HUES6 (cell line): ENCODE results near the gene POSTN.

Source experiments
- H3K27ac ChIP-seq: 2 replicates; pipeline ENCODE4 v1.7.0; 2013; ENCODE audit warnings: low read depth, mild to moderate bottlenecking, low read length, inconsistent platforms
- H3K27me3 ChIP-seq: 2 replicates; pipeline ENCODE4 v1.6.1; 2013; ENCODE audit warnings: low read length; ENCODE audit not compliant: control insufficient read depth, insufficient read depth
- H3K36me3 ChIP-seq: 2 replicates; pipeline ENCODE4 v1.6.1; 2013; ENCODE audit warnings: low read length; ENCODE audit not compliant: control insufficient read depth, insufficient read depth
- H3K4me1 ChIP-seq: 2 replicates; pipeline ENCODE4 v1.6.1; 2013; ENCODE audit warnings: low read length; ENCODE audit not compliant: control insufficient read depth, insufficient read depth
- H3K4me3 ChIP-seq: 2 replicates; pipeline ENCODE4 v1.5.1; 2013; ENCODE audit warnings: low read depth, low read length
- H3K9ac ChIP-seq: one replicate; pipeline ENCODE4 v1.6.1; 2013; ENCODE audit warnings: mild to moderate bottlenecking, low read length
- H3K9me3 ChIP-seq: 2 replicates; pipeline ENCODE4 v1.6.1; 2013; ENCODE audit warnings: low read depth, low read length; ENCODE audit not compliant: control insufficient read depth, insufficient read depth

POSTN gene

GRCh38 chr13:37546087-37546486, 52.5 kb downstream of the POSTN start:
- no peaks in the 10 kb centered on the region for H3K27me3 ChIP-seq
- peaks cover 6% of the 10 kb centered on the region; the same call in 1 of the 2 replicates for H3K4me1 ChIP-seq
- H3K27ac ChIP-seq: no peak overlapping the region
- no peak overlapping the region for H3K9ac ChIP-seq
- H3K9me3 ChIP-seq: peaks cover 14% of the 10 kb centered on the region
- no peak overlapping the region for H3K4me3 ChIP-seq
- H3K36me3 ChIP-seq: no peaks in the 10 kb centered on the region

- Histone ChIP-seq H3K4me1 (peaks cover 6% of the 10 kb centered on the region; the same call in 1 of the 2 replicates), H3K4me3 (no peak overlapping the region), H3K36me3 (no peaks in the 10 kb centered on the region), H3K27me3 (no peaks in the 10 kb centered on the region), H3K27ac (no peak overlapping the region), H3K9me3 (peaks cover 9% of the 10 kb centered on the region), H3K9ac (no peak overlapping the region)
Measured at GRCh38 chr13:37544995-37545394, 53.6 kb downstream of the POSTN start.

DNA sequence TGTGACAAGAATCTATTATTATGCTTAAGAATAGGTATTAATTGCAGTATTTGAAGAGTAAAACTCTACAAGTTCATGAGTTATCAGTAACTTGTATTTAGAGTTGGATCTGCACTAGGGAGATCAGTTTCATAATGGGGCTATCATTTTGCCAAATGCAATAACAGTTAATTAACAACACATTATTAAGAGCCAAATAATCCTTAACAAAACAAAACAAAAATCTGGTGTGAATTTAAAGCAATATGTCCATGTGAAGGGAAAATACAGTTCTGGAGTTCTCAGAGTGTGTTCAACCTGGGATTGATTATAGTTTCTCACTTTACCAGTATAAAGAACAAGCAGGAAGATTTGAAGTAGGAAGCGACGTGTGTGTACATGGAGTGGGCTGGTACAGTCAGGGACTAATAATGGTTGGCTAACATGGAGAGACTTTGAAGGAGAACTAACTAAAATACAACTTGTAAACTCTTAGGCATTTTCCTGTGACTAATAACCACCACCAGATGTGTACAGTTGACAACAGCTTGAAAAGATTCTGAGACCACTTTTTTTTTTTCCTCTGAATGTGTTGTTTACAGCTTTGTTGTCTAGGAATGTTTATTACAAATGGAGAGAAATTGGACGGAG, 58.5 kb downstream of the POSTN start:
- Histone ChIP-seq H3K4me3 (no peak overlapping the region), H3K4me1 (no peaks in the 10 kb centered on the region), H3K27ac (no peak overlapping the region)

GRCh38 chr13:37539170-37539569, 59.4 kb downstream of the POSTN start:
- Histone ChIP-seq H3K9me3 (no peaks in the 10 kb centered on the region), H3K4me3 (no peak overlapping the region), H3K36me3 (no peaks in the 10 kb centered on the region), H3K27ac (no peak overlapping the region), H3K4me1 (no peaks in the 10 kb centered on the region), H3K9ac (no peak overlapping the region), H3K27me3 (no peaks in the 10 kb centered on the region)

More for the DNA sequence above, 58.5 kb downstream of the POSTN start:
- H3K9ac ChIP-seq: no peak overlapping the region
- H3K9me3 ChIP-seq: no peaks in the 10 kb centered on the region
- no peaks in the 10 kb centered on the region for H3K27me3 ChIP-seq
- no peaks in the 10 kb centered on the region for H3K36me3 ChIP-seq

GRCh38 chr13:37535501-37535900, 63.1 kb downstream of the POSTN start:
- Histone ChIP-seq H3K4me1 (no peaks in the 10 kb centered on the region; the same call in 1 of the 2 replicates), H3K36me3 (no peaks in the 10 kb centered on the region), H3K9ac (no peak overlapping the region), H3K27ac (no peak overlapping the region), H3K4me3 (no peak overlapping the region), H3K9me3 (peaks cover 11% of the 10 kb centered on the region), H3K27me3 (no peaks in the 10 kb centered on the region)

GRCh38 chr13:37534676-37535075, 63.9 kb downstream of the POSTN start:
- no peak overlapping the region for H3K27ac ChIP-seq

GRCh38 chr13:37534181-37534580, 64.4 kb downstream of the POSTN start:
- Histone ChIP-seq H3K36me3 (no peaks in the 10 kb centered on the region), H3K27me3 (no peaks in the 10 kb centered on the region), H3K9ac (no peak overlapping the region), H3K27ac (no peak overlapping the region), H3K9me3 (peaks cover 11% of the 10 kb centered on the region), H3K4me3 (no peak overlapping the region), H3K4me1 (no peaks in the 10 kb centered on the region; the same call in 1 of the 2 replicates)

More at GRCh38 chr13:37534676-37535075, 63.9 kb downstream of the POSTN start:
- Histone ChIP-seq H3K4me3 (no peak overlapping the region), H3K27me3 (no peaks in the 10 kb centered on the region), H3K9ac (no peak overlapping the region), H3K36me3 (no peaks in the 10 kb centered on the region), H3K9me3 (peaks cover 11% of the 10 kb centered on the region), H3K4me1 (no peaks in the 10 kb centered on the region; the same call in 1 of the 2 replicates)

DNA sequence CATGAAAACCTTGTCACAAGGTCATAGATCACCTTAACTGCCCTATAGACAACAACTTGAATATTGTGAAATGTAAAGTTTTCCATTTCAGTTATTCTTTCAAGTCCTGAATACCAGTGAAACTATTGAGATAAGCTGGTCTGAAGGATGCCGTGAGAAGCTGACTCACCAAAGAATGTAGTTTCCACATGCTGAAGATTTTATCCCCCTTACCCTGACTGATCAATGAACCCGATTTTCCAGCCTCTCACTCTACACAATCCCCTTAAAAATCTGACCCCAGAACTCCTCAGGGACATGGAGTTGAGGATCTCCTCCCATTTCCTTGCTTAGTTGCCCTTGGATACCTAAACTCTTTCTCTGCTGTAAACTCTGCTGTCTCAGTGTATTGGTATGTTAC, 67.5 kb downstream of the POSTN start:
- Histone ChIP-seq H3K9me3 (peaks cover 11% of the 10 kb centered on the region), H3K36me3 (no peaks in the 10 kb centered on the region), H3K9ac (no peak overlapping the region), H3K27me3 (no peaks in the 10 kb centered on the region), H3K4me3 (no peak overlapping the region), H3K27ac (no peak overlapping the region), H3K4me1 (no peaks in the 10 kb centered on the region; the same call in 1 of the 2 replicates)

DNA sequence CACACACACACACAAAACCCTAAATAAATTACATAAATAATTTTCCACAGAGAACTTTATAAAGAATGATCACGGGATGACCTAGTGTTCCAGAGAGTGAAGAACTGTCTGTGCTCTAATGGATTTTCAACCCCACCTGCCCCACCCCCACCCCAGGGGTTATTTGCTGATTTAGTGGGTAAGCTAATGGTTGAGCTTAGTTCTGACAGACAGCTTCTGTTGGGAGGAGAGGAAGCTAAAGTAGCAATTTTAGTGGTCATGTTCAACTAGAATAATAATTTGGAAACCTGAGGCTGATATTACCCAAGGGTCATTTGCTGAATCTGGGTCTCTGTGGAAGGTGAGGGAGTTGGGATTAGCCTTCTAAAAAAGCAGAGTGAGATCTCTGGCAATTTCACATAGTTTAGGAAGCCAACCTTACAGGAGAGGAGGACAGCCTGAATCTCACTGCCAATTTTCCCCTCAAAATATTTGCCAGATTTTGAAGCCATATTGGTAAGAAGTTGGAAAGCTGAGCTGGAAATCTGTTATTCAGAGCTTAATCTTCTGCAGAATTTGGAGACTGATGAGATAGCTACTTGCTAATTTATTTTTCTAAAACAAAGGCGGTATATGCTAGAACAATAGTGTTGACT, 68.7 kb downstream of the POSTN start:
- no peaks in the 10 kb centered on the region for H3K36me3 ChIP-seq
- H3K4me1 ChIP-seq: no peaks in the 10 kb centered on the region; the same call in 1 of the 2 replicates
- no peaks in the 10 kb centered on the region for H3K27me3 ChIP-seq
- H3K27ac ChIP-seq: no peak overlapping the region
- H3K9ac ChIP-seq: no peak overlapping the region
- H3K9me3 ChIP-seq: peaks cover 11% of the 10 kb centered on the region
- no peak overlapping the region for H3K4me3 ChIP-seq

DNA sequence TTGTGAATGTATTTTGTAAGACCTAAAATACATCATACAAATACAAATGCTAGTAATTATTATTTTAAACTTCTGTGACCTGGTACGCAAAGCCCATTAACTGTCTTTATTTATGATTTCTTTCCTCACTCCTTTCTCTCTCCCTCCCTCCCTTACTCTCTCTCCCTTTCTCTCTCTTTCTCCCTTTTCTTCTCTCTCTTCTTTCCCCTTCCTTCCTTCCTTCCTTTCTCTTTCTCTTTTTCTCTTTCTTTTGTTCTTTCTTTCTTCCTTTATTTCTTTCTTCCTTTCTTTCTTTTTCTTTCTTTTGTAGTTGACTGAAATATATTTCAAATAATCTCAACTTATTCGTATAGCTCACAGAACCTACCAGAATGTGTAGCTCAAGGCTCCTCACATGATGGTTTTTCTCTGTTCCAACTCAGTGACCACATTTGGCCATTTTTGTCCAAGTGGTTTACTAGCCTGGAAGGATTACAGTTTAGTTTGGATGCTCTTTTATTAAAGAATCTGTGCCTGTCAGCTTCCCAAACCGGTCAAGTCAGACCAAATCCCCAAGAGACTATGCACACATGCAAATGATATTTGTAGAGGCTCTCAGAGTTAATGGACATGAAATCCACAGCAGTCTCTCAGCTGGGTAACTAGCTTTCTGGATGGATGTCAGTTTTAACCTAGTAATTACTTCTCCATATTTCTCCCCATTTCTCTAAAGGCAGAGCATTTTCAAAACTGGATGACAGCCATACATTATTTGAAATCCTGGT, 71.7 kb downstream of the POSTN start:
- H3K27ac ChIP-seq: no peak overlapping the region
- H3K4me3 ChIP-seq: no peak overlapping the region
- no peaks in the 10 kb centered on the region for H3K27me3 ChIP-seq
- H3K9ac ChIP-seq: no peak overlapping the region
- no peaks in the 10 kb centered on the region for H3K36me3 ChIP-seq
- no peaks in the 10 kb centered on the region for H3K4me1 ChIP-seq
- H3K9me3 ChIP-seq: peaks cover 11% of the 10 kb centered on the region

DNA sequence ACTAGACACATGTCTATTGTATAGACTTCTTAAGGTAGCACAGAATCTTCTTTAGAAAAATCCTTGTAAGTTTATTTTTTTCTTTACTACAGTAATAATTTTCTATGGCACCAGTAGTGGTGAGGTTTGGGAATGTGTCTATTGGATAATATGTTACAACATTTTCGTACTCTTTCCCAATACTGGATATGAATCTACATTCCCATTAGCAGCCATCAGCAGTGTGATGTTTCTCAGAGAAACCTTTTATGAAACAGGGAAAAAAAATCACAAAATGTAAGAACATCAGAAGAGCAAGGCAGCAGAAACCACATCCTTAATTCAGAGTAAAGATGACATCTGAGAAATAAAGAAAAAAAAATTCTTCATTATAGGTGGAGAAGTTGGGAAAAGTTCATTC, 83.3 kb downstream of the POSTN start:
- Histone ChIP-seq H3K4me3 (no peak overlapping the region), H3K4me1 (no peaks in the 10 kb centered on the region), H3K9me3 (no peaks in the 10 kb centered on the region), H3K27ac (no peak overlapping the region), H3K27me3 (no peaks in the 10 kb centered on the region), H3K36me3 (no peaks in the 10 kb centered on the region), H3K9ac (no peak overlapping the region)
